Mononuclear cell (primary cell): ENCODE data around the gene CD28. TPM values are rescaled to one million over a fixed set of nuclear protein-coding genes. Genes with fewer than 3 reads are reported as not detected.

Source experiments
- H3K27me3 ChIP-seq: 2 replicates; pipeline ENCODE4 v1.6.0; 2011; ENCODE audit warnings: low read length, control low read depth; ENCODE audit not compliant: insufficient read depth
- H3K4me1 ChIP-seq: 2 replicates; pipeline ENCODE4 v1.5.1; 2011; ENCODE audit warnings: mild to moderate bottlenecking, low read length, control low read depth; ENCODE audit not compliant: insufficient read depth
- H3K4me3 ChIP-seq: 2 replicates; pipeline ENCODE4 v1.5.1; 2011; ENCODE audit warnings: mild to moderate bottlenecking, low read length, moderate library complexity
- H3K9me3 ChIP-seq: 2 replicates; pipeline ENCODE4 v1.5.1; 2011; ENCODE audit warnings: low read depth, mild to moderate bottlenecking, control low read depth, low read length
- total RNA-seq: library from RNA; depleted of rRNA; stranded (reverse); fragments of >200 nt; gene quantifications from one replicate; pipeline ENCODE4 v1.2.3, GENCODE V29; 2012

Gene CD28
- total RNA-seq, 1 donor, result 85.3 TPM

DNA sequence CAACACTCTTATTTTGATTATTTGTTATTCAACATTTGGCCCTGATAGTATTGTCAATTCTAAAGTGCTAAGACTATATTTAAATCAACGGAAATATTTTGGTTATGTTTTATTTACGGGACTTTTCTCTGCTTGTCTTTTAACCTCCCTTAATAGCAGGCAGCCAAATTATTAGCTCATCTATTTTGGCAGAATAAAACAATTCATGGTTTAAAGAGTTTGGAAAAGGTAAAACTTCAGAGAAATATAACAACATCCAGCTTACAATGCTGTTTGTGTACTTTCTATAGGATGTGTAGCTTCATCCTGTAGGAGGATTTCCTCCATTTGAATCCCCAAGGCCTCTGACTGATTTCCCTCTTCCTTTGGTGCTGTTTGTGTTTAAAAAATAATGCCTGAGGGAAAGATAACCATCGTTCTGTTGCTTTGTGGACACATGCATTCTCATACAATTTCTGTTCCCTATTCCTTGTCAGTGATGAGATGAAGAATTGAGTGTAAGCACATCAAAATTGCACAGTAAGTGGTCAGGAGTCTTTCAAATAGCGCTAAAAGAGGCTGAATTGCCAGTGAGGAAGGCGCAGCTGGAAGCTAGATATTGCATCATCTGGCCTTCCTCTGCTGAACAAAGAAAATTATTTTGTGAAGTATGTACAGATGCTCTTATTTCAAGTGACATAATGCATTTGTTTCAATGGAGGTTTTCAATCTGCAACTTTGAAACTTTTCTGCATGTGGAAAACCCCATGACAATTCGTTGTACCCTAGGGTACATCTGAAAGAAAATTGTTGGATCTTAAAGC lies 80.3 kb downstream of the CD28 start:
- H3K9me3 ChIP-seq, result no peaks in the 10 kb centered on the region
- H3K27me3 ChIP-seq, result no peaks in the 10 kb centered on the region
- H3K4me1 ChIP-seq, result peaks cover 24% of the 10 kb centered on the region
- no peak overlapping the region for H3K4me3 ChIP-seq

DNA sequence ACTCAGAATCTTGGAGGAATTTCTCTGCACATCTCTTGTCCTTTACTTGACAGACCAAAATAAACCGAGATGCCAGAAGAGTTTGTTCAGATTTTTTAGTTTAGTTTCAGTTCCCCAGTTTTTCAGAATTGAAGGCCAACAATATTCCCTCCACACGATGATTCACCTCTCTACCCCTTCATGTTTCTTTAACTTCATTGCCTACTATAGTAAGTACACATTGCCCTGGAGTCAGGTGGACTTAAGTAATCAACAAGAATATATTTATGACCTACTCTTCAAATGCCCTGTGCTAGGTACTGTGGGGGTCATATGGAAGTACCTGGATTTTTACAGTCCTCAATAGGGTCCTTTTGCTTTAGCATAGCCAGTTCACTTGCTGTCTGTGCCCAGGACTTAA lies 81.5 kb downstream of the CD28 start:
- H3K9me3 ChIP-seq, result no peaks in the 10 kb centered on the region
- H3K27me3 ChIP-seq, result no peaks in the 10 kb centered on the region
- no peak overlapping the region for H3K4me3 ChIP-seq
- peaks cover 18% of the 10 kb centered on the region for H3K4me1 ChIP-seq

Other genes with a start within 250 kb of the CD28 start
- gene RAPH1, start 171.3 kb upstream of the CD28 start, total RNA-seq, result 2.8 TPM
- 38.5 TPM for gene CTLA4, start 161.1 kb downstream of the CD28 start, total RNA-seq
- 111 TPM for gene ICOS, start 230.1 kb downstream of the CD28 start, total RNA-seq